C4-2B (cell line): Measurements from ENCODE around the gene CREB5.

ENCODE experiments used
- H3K27ac ChIP-seq: fragments of 450-650 bp; 2 replicates; pipeline ENCODE4 v1.5.1; 2017
- CTCF ChIP-seq: fragments of 450-650 bp; conservative IDR thresholded peaks from 2 replicates; pipeline ENCODE4 v1.5.1; 2017; ENCODE audit warnings: mild to moderate bottlenecking
- ZFX ChIP-seq: fragments of 450-650 bp; IDR thresholded peaks from 2 replicates; pipeline ENCODE4 v1.6.1; 2017

The CREB5 gene

GRCh38 chr7:28747404-28747803 is 335.1 kb downstream of the CREB5 start:
- no peak for TF ChIP-seq ZFX
- H3K27ac ChIP-seq: no peak overlapping the region

GRCh38 chr7:28747854-28748253 is 335.5 kb downstream of the CREB5 start:
- no peak overlapping the region for H3K27ac ChIP-seq
- TF ChIP-seq CTCF (no peak), ZFX (no peak)

GRCh38 chr7:28748346-28748745 is 336.0 kb downstream of the CREB5 start:
- H3K27ac ChIP-seq: no peak overlapping the region

GRCh38 chr7:28748933-28749584 is 336.7 kb downstream of the CREB5 start:
- no peak for TF ChIP-seq CTCF
- no peak for TF ChIP-seq ZFX
- H3K27ac ChIP-seq: no peak overlapping the region

More at GRCh38 chr7:28748346-28748745, 336.0 kb downstream of the CREB5 start:
- TF ChIP-seq CTCF (no peak), ZFX (no peak)

GRCh38 chr7:28749638-28750037 is 337.3 kb downstream of the CREB5 start:
- no peak for TF ChIP-seq ZFX
- TF ChIP-seq CTCF: no peak
- no peak overlapping the region for H3K27ac ChIP-seq

- H3K27ac ChIP-seq: no peak overlapping the region
- TF ChIP-seq ZFX (no peak), CTCF (no peak)
Measured at GRCh38 chr7:28750981-28751380, 338.7 kb downstream of the CREB5 start.

- TF ChIP-seq ZFX (no peak), CTCF (no peak)
- no peak overlapping the region for H3K27ac ChIP-seq
Measured at GRCh38 chr7:28753613-28754012, 341.3 kb downstream of the CREB5 start.

- TF ChIP-seq CTCF (no peak), ZFX (no peak)
- no peak overlapping the region for H3K27ac ChIP-seq
Measured at GRCh38 chr7:28754027-28754426, 341.7 kb downstream of the CREB5 start.
